ENCODE data around the gene GBX1.

DNA sequence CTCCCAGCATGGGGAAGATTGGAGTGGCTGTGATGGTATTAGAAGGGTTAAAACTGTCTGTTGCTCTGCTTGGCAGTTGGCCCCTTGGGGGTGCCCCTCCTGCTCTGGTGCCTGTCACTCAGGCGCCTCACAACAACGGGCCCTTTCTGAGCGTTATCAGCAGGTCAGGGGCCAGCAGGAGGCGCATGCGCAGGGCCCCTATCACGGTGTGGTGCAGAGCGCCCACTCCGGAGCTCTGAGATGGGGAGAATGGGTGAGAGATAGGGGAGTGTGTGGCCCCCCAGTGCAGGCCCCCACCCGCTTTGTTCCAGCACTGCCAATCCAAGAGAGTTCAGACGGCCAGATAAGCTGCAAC, 24.8 kb downstream of the GBX1 start:
- TF ChIP-seq HDGF (IDR thresholded peaks at IDR 0.05; ENCODE audit: borderline replicate concordance) (no peak), BHLHE40 (IDR thresholded peaks at IDR 0.05; ENCODE audit: borderline replicate concordance) (no peak), SUZ12 (IDR thresholded peaks at IDR 0.05) (no peak), FOXK2 (IDR thresholded peaks at IDR 0.05) (no peak), ELF4 (IDR thresholded peaks at IDR 0.05) (no peak), ARNT (IDR thresholded peaks at IDR 0.05) (no peak), SP1 (IDR thresholded peaks at IDR 0.05) (no peak), ZNF384 (IDR thresholded peaks at IDR 0.05) (no peak), L3MBTL2 (conservative IDR thresholded peaks at IDR 0.05) (no peak), NFRKB (IDR thresholded peaks at IDR 0.05) (no peak), CTBP1 (IDR thresholded peaks at IDR 0.05; ENCODE audit: borderline replicate concordance) (no peak), FOXA1 (IDR thresholded peaks at IDR 0.05) (no peak), TARDBP (IDR thresholded peaks at IDR 0.05) (no peak)
- TF ChIP-seq, protein P1, sequence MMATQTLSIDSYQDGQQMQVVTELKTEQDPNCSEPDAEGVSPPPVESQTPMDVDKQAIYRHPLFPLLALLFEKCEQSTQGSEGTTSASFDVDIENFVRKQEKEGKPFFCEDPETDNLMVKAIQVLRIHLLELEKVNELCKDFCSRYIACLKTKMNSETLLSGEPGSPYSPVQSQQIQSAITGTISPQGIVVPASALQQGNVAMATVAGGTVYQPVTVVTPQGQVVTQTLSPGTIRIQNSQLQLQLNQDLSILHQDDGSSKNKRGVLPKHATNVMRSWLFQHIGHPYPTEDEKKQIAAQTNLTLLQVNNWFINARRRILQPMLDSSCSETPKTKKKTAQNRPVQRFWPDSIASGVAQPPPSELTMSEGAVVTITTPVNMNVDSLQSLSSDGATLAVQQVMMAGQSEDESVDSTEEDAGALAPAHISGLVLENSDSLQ (IDR thresholded peaks at IDR 0.05) = no peak

Measured in HEK293T (cell line).